Measurements from ENCODE around the gene GADL1. TPM values are rescaled to one million over a fixed set of nuclear protein-coding genes. Genes with fewer than 3 reads are reported as not detected.

Gene GADL1
- total RNA-seq, 1 donor from 2014 or later, result not detected

GRCh38 chr3:30696403-30696819, 198.1 kb downstream of the GADL1 start:
- DNase-seq (ENCODE audit: low spot score), result no peak

GRCh38 chr3:30695302-30696061, 199.0 kb downstream of the GADL1 start:
- DNase-seq (ENCODE audit: low spot score), result no peak

- no peak for DNase-seq (ENCODE audit: low spot score)
Measured at GRCh38 chr3:30694668-30695067, 199.8 kb downstream of the GADL1 start.

- DNase-seq (ENCODE audit: low spot score), result no peak
Measured at GRCh38 chr3:30694148-30694547, 200.3 kb downstream of the GADL1 start.

GRCh38 chr3:30693470-30694120, 200.9 kb downstream of the GADL1 start:
- no peak for DNase-seq (ENCODE audit: low spot score)

- no peak for DNase-seq (ENCODE audit: low spot score)
Measured at GRCh38 chr3:30692498-30693130, 201.8 kb downstream of the GADL1 start.

- no peak for DNase-seq (ENCODE audit: low spot score)
Measured at GRCh38 chr3:30691944-30692343, 202.5 kb downstream of the GADL1 start.

GRCh38 chr3:30691249-30691880, 203.1 kb downstream of the GADL1 start:
- DNase-seq (ENCODE audit: low spot score), result no peak

GRCh38 chr3:30690199-30690598, 204.3 kb downstream of the GADL1 start:
- no peak for DNase-seq (ENCODE audit: low spot score)

- DNase-seq (ENCODE audit: low spot score), result no peak
Measured at GRCh38 chr3:30688776-30689641, 205.5 kb downstream of the GADL1 start.

GRCh38 chr3:30687930-30688570, 206.4 kb downstream of the GADL1 start:
- DNase-seq (ENCODE audit: low spot score), result no peak

GRCh38 chr3:30686799-30687198, 207.7 kb downstream of the GADL1 start:
- DNase-seq (ENCODE audit: low spot score), result no peak

GRCh38 chr3:30686176-30686575, 208.3 kb downstream of the GADL1 start:
- no peak for DNase-seq (ENCODE audit: low spot score)

- DNase-seq (ENCODE audit: low spot score), result no peak
Measured at GRCh38 chr3:30685267-30685667, 209.2 kb downstream of the GADL1 start.

- no peak for DNase-seq (ENCODE audit: low spot score)
Measured at GRCh38 chr3:30684356-30684755, 210.1 kb downstream of the GADL1 start.

- no peak for DNase-seq (ENCODE audit: low spot score)
Measured at GRCh38 chr3:30683769-30684168, 210.7 kb downstream of the GADL1 start.

GRCh38 chr3:30682434-30683155, 211.9 kb downstream of the GADL1 start:
- DNase-seq (ENCODE audit: low spot score), result no peak

- DNase-seq (ENCODE audit: low spot score), result no peak
Measured at GRCh38 chr3:30681649-30682211, 212.7 kb downstream of the GADL1 start.

Data from mesenteric fat pad (tissue), 1 donor.